ENCODE data around the gene USF1. TPM values are rescaled to one million over a fixed set of nuclear protein-coding genes. Genes with fewer than 3 reads are reported as not detected.
A peak's percentile ranks its signal among the peaks of the same experiment; 100 is the strongest.

USF1 gene
- total RNA-seq, 1 donor from 2014 or later = 70.1 TPM

GRCh38 chr1:161086457-161086856 is 40.7 kb upstream of the USF1 start:
- Histone ChIP-seq H3K9ac (ENCODE audit: low read length) (no peak overlapping the region), H3K4me2 (ENCODE audit: low read length) (no peak overlapping the region), H3K4me3 (ENCODE audit: insufficient read depth, low read depth, low read length) (no peak overlapping the region), H4K20me1 (ENCODE audit: insufficient read depth, low read length) (no peaks in the 10 kb centered on the region), H3K27me3 (ENCODE audit: insufficient read depth, low read length) (no peaks in the 10 kb centered on the region), H3K27ac (ENCODE audit: low read depth, low read length) (no peak overlapping the region), H3K79me2 (ENCODE audit: insufficient read depth, low read length) (no peaks in the 10 kb centered on the region), H3K4me1 (ENCODE audit: insufficient read depth, low read length) (peaks cover 29% of the 10 kb centered on the region), H3K9me3 (ENCODE audit: insufficient read depth, low read depth, low read length) (no peaks in the 10 kb centered on the region), H3K36me3 (ENCODE audit: insufficient read depth, low read length) (no peaks in the 10 kb centered on the region), H2AFZ (ENCODE audit: low read depth, low read length) (no peak overlapping the region)
- TF ChIP-seq CTCF (IDR thresholded peaks at IDR 0.05; ENCODE audit: insufficient read depth, low read depth, low read length) (no peak), EZH2 (IDR thresholded peaks at IDR 0.05; ENCODE audit: insufficient read depth, low read length) (no peak)
- FAIRE-seq = no peak
- no peaks in the 10 kb centered on the region for H3K36me3 Mint-ChIP-seq (ENCODE audit: low read depth, unreplicated experiment)
- H3K9me3 Mint-ChIP-seq (ENCODE audit: unreplicated experiment) = peaks cover 3% of the 10 kb centered on the region
- H3K27me3 Mint-ChIP-seq (ENCODE audit: low read depth, unreplicated experiment) = no peaks in the 10 kb centered on the region
- H3K4me3 Mint-ChIP-seq (ENCODE audit: unreplicated experiment) = no peak overlapping the region
- no peak overlapping the region for H3K27ac Mint-ChIP-seq (ENCODE audit: unreplicated experiment)
- H3K4me1 Mint-ChIP-seq (ENCODE audit: low read depth, unreplicated experiment) = peaks cover 57% of the 10 kb centered on the region
- no peak for DNase-seq (ENCODE audit: low read depth)

DNA sequence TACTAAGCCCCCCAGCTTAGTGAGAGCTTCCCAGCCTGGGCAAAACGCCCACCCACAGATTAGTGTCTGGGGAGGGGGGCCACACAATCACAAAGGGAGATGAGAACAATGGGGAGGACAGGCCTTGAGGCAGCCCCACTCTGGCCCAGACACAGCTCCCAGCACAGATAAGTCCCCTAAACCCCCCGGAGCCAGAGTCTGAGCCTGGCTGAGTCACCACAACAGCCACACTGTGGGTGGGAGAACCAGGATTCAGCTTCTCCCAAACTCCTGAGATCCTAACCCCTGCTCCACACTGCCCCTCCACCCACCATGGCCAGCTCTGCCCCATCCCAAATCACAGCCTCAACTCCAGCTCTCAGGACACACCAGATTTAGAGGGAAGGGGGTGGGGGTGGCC is 39.4 kb upstream of the USF1 start:
- Histone ChIP-seq H4K20me1 (ENCODE audit: insufficient read depth, low read length) (no peaks in the 10 kb centered on the region), H3K27ac (ENCODE audit: low read depth, low read length) (peak overlapping the region; percentile 10), H2AFZ (ENCODE audit: low read depth, low read length) (peak overlapping the region; percentile 56), H3K4me3 (ENCODE audit: insufficient read depth, low read depth, low read length) (no peak overlapping the region), H3K9ac (ENCODE audit: low read length) (no peak overlapping the region), H3K4me2 (ENCODE audit: low read length) (peak overlapping the region; percentile 36), H3K9me3 (ENCODE audit: insufficient read depth, low read depth, low read length) (no peaks in the 10 kb centered on the region), H3K79me2 (ENCODE audit: insufficient read depth, low read length) (no peaks in the 10 kb centered on the region), H3K36me3 (ENCODE audit: insufficient read depth, low read length) (no peaks in the 10 kb centered on the region), H3K4me1 (ENCODE audit: insufficient read depth, low read length) (peaks cover 35% of the 10 kb centered on the region), H3K27me3 (ENCODE audit: insufficient read depth, low read length) (no peaks in the 10 kb centered on the region)
- Mint-ChIP-seq H3K4me1 (ENCODE audit: low read depth, unreplicated experiment) (peaks cover 69% of the 10 kb centered on the region), H3K9me3 (ENCODE audit: unreplicated experiment) (peaks cover 3% of the 10 kb centered on the region), H3K27ac (ENCODE audit: unreplicated experiment) (peak overlapping the region; percentile 89), H3K36me3 (ENCODE audit: low read depth, unreplicated experiment) (no peaks in the 10 kb centered on the region), H3K27me3 (ENCODE audit: low read depth, unreplicated experiment) (no peaks in the 10 kb centered on the region), H3K4me3 (ENCODE audit: unreplicated experiment) (peak overlapping the region; percentile 50)
- TF ChIP-seq CTCF (IDR thresholded peaks at IDR 0.05; ENCODE audit: insufficient read depth, low read depth, low read length) = no peak
- no peak for TF ChIP-seq EZH2 (IDR thresholded peaks at IDR 0.05; ENCODE audit: insufficient read depth, low read length)
- no peak for DNase-seq (ENCODE audit: low read depth)
- FAIRE-seq = no peak

DNA sequence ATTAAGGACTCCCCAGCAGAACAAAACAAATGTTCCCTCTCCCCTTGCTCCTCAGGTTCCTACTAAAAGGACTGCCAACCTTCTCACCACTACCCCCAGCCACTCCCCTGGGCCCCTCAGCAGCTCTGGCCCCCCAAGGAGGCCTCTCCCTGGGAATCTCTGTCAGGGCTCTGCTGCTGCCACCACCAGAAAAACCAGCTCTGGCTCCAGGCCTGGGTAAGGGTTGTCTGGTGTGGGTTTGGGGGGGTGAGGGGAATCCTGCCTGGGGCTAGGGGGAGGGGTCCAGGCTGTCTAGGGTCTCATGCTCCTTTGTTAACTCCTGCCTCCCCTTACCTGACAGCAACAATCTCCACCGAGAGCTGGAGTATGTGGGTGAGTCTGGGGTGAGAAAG is 38.8 kb upstream of the USF1 start:
- Histone ChIP-seq H3K79me2 (ENCODE audit: insufficient read depth, low read length) (no peaks in the 10 kb centered on the region), H4K20me1 (ENCODE audit: insufficient read depth, low read length) (no peaks in the 10 kb centered on the region), H3K4me1 (ENCODE audit: insufficient read depth, low read length) (peaks cover 35% of the 10 kb centered on the region), H3K4me3 (ENCODE audit: insufficient read depth, low read depth, low read length) (no peak overlapping the region), H3K27ac (ENCODE audit: low read depth, low read length) (peak overlapping the region; percentile 10), H3K9ac (ENCODE audit: low read length) (no peak overlapping the region), H3K4me2 (ENCODE audit: low read length) (peak overlapping the region; percentile 36), H3K36me3 (ENCODE audit: insufficient read depth, low read length) (no peaks in the 10 kb centered on the region), H2AFZ (ENCODE audit: low read depth, low read length) (no peak overlapping the region), H3K27me3 (ENCODE audit: insufficient read depth, low read length) (no peaks in the 10 kb centered on the region), H3K9me3 (ENCODE audit: insufficient read depth, low read depth, low read length) (no peaks in the 10 kb centered on the region)
- DNase-seq (ENCODE audit: low read depth) (no peak), FAIRE-seq (no peak)
- Mint-ChIP-seq H3K27me3 (ENCODE audit: low read depth, unreplicated experiment) (no peaks in the 10 kb centered on the region), H3K27ac (ENCODE audit: unreplicated experiment) (peak overlapping the region; percentile 89), H3K9me3 (ENCODE audit: unreplicated experiment) (peaks cover 3% of the 10 kb centered on the region), H3K4me1 (ENCODE audit: low read depth, unreplicated experiment) (peaks cover 71% of the 10 kb centered on the region), H3K4me3 (ENCODE audit: unreplicated experiment) (no peak overlapping the region), H3K36me3 (ENCODE audit: low read depth, unreplicated experiment) (no peaks in the 10 kb centered on the region)
- TF ChIP-seq CTCF (IDR thresholded peaks at IDR 0.05; ENCODE audit: insufficient read depth, low read depth, low read length) (no peak), EZH2 (IDR thresholded peaks at IDR 0.05; ENCODE audit: insufficient read depth, low read length) (no peak)

Measured in astrocyte (in vitro differentiated cells and primary cell).